Measurements from ENCODE around the gene TDRD12.

DNA sequence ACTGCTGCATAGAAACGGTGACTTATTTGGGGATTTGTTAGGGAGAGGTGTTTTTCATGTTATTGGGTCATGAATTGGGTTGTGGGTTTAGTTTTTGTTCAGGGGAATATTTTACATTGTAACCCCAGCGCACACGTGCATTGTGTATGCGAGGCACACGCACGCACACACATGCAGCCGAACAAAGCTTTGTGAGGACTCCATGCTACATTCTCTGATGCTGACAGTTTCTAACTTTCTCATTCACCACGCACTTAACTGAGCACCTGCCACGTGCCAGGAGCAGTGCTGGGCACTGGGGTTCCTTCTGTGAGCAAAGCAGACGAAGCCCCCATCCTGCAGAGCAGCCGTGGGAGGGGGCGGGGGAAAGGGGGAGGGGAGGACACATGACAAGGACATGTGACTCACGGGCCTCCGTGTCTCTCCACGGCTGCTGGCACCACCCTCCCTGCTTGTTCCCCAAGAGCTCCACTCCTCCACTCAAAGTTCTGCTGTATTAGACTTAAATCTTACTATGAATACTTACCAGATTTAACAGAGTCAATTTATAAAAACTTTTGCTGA is 94.4 kb downstream of the TDRD12 start:
- TF ChIP-seq EZH2 (IDR thresholded peaks at IDR 0.05; ENCODE audit: low read depth, unreplicated experiment) = no peak
- no peak for TF ChIP-seq JUNB (IDR thresholded peaks at IDR 0.05; ENCODE audit: unreplicated experiment)
- TF ChIP-seq POLR2AphosphoS5 (IDR thresholded peaks at IDR 0.05; ENCODE audit: low read depth) = no peak
